A673 (cell line): ENCODE results near the gene SPECC1. TPM values are rescaled to one million over a fixed set of nuclear protein-coding genes. Genes with fewer than 3 reads are reported as not detected.

ENCODE experiments used
- BruUV-seq: library from RNA; stranded (reverse); fragments of 400-500 nt; replicated peaks from 2 replicates; lab custom pipeline; 2021; lab: Mats Ljungman, UMichigan
- CTCF ChIA-PET: fragments of 300-600 bp; sonication (Branson Sonifier 250); formaldehyde crosslinking; loops from one replicate; lab custom pipeline; 2022; ENCODE audit warnings: antibody characterized with exemption; lab: Charles Lee
- POLR2A ChIA-PET: fragments of 300-600 bp; sonication (Branson Sonifier 250); formaldehyde crosslinking; loops from one replicate; lab custom pipeline; 2022; ENCODE audit warnings: antibody characterized with exemption; ENCODE audit not compliant: low non-redundant PET; lab: Charles Lee
- DNase-seq: peaks from one replicate; pipeline ENCODE4 v3.0.0-alpha.2; 2015; ENCODE audit warnings: low spot score
- H3K27ac ChIP-seq: fragments of 200-600 bp; sonication (generic); 2 replicates; pipeline ENCODE4 v1.5.1; 2016; ENCODE audit warnings: mixed run types, low read depth, mild to moderate bottlenecking, mixed read lengths, antibody characterized with exemption, low read length; ENCODE audit not compliant: poor library complexity, severe bottlenecking
- H3K27me3 ChIP-seq: fragments of 200-600 bp; sonication (generic); replicated peaks from 2 replicates; pipeline ENCODE4 v1.6.1; 2017; ENCODE audit warnings: mixed run types, low read depth, mild to moderate bottlenecking, mixed read lengths, antibody characterized with exemption, low read length; ENCODE audit not compliant: insufficient read depth, poor library complexity
- H3K36me3 ChIP-seq: fragments of 200-600 bp; sonication (generic); 2 replicates; pipeline ENCODE4 v1.6.1; 2016; ENCODE audit warnings: mixed run types, mild to moderate bottlenecking, mixed read lengths, antibody characterized with exemption, low read length; ENCODE audit not compliant: insufficient read depth, poor library complexity, severe bottlenecking
- H3K4me1 ChIP-seq: fragments of 200-600 bp; sonication (generic); 2 replicates; pipeline ENCODE4 v1.6.1; 2017; ENCODE audit warnings: mixed run types, mild to moderate bottlenecking, mixed read lengths, antibody characterized with exemption, low read length; ENCODE audit not compliant: insufficient read depth, poor library complexity, severe bottlenecking
- H3K4me3 ChIP-seq: fragments of 200-600 bp; sonication (generic); 2 replicates; pipeline ENCODE4 v1.5.1; 2016; ENCODE audit warnings: low read depth, mixed run types, mild to moderate bottlenecking, mixed read lengths, low read length; ENCODE audit not compliant: poor library complexity, severe bottlenecking
- H3K9me3 ChIP-seq: fragments of 200-600 bp; sonication (generic); 2 replicates; pipeline ENCODE4 v1.6.1; 2016; ENCODE audit warnings: mixed run types, low read depth, mild to moderate bottlenecking, mixed read lengths, antibody characterized with exemption, low read length; ENCODE audit not compliant: poor library complexity, severe bottlenecking
- EZH2 ChIP-seq: fragments of 200-600 bp; sonication (generic); IDR thresholded peaks from 2 replicates; pipeline ENCODE4 v1.6.1; 2017; ENCODE audit warnings: borderline replicate concordance, low read depth, mild to moderate bottlenecking, mixed read lengths, antibody characterized with exemption, low read length; ENCODE audit not compliant: poor library complexity, severe bottlenecking
- intact Hi-C: fragments of 100-400 bp; cut with micrococcal nuclease; formaldehyde crosslinking; loops from one replicate; pipeline ENCODE4 v1.10.0; 2022; ENCODE audit not compliant: unreplicated experiment
- total RNA-seq: library from RNA; stranded (reverse); gene quantifications from 2 replicates; pipeline ENCODE4 v1.2.3, GENCODE V29; 2021
- TF ChIP-seq, protein P1 (sequence below): fragments of 300-800, 200-600 bp; sonication (generic); conservative IDR thresholded peaks from 2 replicates; pipeline ENCODE4 v1.5.1; 2017; ENCODE audit warnings: low read depth, mild to moderate bottlenecking, antibody characterized with exemption, low read length, moderate library complexity, mixed read lengths

SPECC1 gene
- total RNA-seq, 1 experiment from 2014 or later: 5.8 TPM

DNA sequence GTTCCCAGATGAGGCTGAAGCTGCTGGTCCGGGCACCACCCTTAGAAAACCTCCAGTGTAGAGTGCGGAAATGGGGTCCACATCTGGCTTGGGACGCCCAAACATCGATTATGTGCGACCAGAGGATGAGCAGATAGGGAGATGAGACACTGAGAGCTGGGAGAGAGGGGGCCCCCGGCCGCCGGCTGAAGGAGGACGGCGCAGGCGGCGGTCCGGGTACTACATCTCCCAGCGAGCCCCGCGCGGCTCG, 182 bp upstream of the SPECC1 start:
- POLR2A ChIA-PET: no interaction called here
- Histone ChIP-seq H3K27me3 (peaks cover 61% of the 10 kb centered on the region), H3K27ac (no peak overlapping the region), H3K36me3 (no peaks in the 10 kb centered on the region), H3K4me3 (peak overlapping the region; percentile 52), H3K9me3 (no peaks in the 10 kb centered on the region), H3K4me1 (peaks cover 5% of the 10 kb centered on the region)
- no peak for TF ChIP-seq EZH2
- TF ChIP-seq, protein P1, sequence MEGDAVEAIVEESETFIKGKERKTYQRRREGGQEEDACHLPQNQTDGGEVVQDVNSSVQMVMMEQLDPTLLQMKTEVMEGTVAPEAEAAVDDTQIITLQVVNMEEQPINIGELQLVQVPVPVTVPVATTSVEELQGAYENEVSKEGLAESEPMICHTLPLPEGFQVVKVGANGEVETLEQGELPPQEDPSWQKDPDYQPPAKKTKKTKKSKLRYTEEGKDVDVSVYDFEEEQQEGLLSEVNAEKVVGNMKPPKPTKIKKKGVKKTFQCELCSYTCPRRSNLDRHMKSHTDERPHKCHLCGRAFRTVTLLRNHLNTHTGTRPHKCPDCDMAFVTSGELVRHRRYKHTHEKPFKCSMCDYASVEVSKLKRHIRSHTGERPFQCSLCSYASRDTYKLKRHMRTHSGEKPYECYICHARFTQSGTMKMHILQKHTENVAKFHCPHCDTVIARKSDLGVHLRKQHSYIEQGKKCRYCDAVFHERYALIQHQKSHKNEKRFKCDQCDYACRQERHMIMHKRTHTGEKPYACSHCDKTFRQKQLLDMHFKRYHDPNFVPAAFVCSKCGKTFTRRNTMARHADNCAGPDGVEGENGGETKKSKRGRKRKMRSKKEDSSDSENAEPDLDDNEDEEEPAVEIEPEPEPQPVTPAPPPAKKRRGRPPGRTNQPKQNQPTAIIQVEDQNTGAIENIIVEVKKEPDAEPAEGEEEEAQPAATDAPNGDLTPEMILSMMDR: no peak; the same call in none of the 2 replicates
- intact Hi-C loops: loop anchor here (5.0 kb wide), 1 partner anchor 142 kb away; the partner anchor contains the start of gene ULK2
- CTCF ChIA-PET: interaction anchor here (0.6 to 2.9 kb wide), 3 partner anchors 16 to 1979 kb away, joined by 3 to 22 read pairs (median 4); no protein-coding TSS in a partner anchor
- no peak for DNase-seq
- BruUV-seq: no TSS peak

DNA sequence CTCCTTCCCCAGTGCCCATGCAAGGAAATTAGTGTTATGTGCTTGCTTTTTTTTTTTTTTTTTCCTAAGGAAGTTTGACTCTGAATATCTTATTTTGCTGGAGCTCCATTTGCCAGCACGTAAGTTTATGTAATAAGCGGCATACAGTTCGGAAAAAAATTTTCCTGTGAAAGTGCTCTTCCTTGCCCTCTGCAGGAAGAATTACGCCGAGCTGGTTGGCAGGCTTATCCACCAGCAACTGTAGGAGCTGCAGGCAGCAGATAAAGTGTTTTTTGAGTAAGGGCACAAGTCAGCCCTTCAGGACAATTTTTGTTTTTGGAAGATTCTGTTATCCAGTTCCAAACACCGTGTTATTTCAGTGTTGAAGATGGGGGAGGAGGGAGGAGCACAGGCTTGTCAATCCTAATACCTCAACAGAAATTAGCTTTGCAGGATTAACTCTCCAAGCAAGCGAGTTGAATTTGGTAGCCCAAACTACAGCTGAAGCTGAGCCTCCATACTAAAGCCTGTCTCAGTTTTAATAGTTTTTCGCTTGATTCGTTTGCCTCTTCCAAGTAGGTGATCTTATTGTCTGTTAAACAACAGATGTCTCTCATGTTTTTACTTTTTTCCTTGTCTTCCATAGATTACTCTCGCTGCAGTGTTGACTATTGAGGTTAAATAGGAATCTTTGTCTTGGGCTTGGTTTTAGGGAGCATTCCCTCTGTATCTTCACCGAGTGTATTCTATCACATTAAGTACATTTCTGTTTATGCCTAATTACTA, 1.1 kb downstream of the SPECC1 start:
- intact Hi-C loops: no loop called here

DNA sequence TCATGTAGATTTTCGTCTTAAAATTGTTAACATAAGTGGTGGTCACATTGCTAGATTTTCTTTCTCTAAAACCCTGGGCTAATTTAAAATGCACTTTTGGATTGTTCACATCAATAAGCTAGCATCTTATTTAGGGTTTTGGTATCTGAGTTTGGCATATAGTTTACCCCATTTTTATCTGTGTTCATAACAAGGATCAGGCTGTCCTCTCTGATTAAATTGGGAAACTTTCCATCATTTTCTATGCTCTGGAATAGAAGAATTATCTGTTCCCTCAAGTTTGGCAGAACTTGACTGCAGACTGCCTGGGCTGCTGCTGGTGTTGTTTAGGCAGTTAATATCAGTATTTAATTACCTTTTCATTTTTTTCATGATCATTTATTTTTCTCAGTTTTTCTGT, 1.8 kb downstream of the SPECC1 start:
- intact Hi-C loops: no loop called here
- TF ChIP-seq EZH2: no peak
- TF ChIP-seq, protein P1: no peak

More for the DNA sequence above, 1.1 kb downstream of the SPECC1 start:
- ChIA-PET CTCF (interaction anchor here (0.7 to 2.9 kb wide), 3 partner anchors 17 to 767 kb away, joined by 3 to 22 read pairs (median 10); no protein-coding TSS in a partner anchor), POLR2A (interaction anchor here (0.5 to 0.6 kb wide), 2 partner anchors 145 to 308 kb away, joined by 3 to 5 read pairs; no protein-coding TSS in a partner anchor)
- H3K9me3 ChIP-seq: no peaks in the 10 kb centered on the region
- no peak overlapping the region for H3K27ac ChIP-seq
- peaks cover 5% of the 10 kb centered on the region for H3K4me1 ChIP-seq
- TF ChIP-seq EZH2: no peak
- TF ChIP-seq, protein P1: peak; percentile 61
- BruUV-seq: no TSS peak
- peak overlapping the region; percentile 52 for H3K4me3 ChIP-seq
- DNase-seq: peak; percentile 71
- no peaks in the 10 kb centered on the region for H3K36me3 ChIP-seq
- peaks cover 61% of the 10 kb centered on the region for H3K27me3 ChIP-seq

More for the DNA sequence above, 1.8 kb downstream of the SPECC1 start:
- Histone ChIP-seq H3K27ac (no peak overlapping the region), H3K36me3 (no peaks in the 10 kb centered on the region), H3K4me1 (peaks cover 5% of the 10 kb centered on the region), H3K4me3 (no peak overlapping the region), H3K27me3 (peaks cover 57% of the 10 kb centered on the region), H3K9me3 (no peaks in the 10 kb centered on the region)
- ChIA-PET CTCF (interaction anchor here (2.9 kb wide), 1 partner anchor 18 kb away, joined by 22 read pairs; no protein-coding TSS in a partner anchor), POLR2A (no interaction called here)
- DNase-seq: no peak
- BruUV-seq: no TSS peak
